Left kidney (tissue), 2 donors: ENCODE data around the gene TCF19. TPM values are rescaled to one million over a fixed set of nuclear protein-coding genes. Genes with fewer than 3 reads are reported as not detected.

Experiments
- DNase-seq: peaks from one replicate; pipeline ENCODE4 v3.0.0-alpha.2; 2013
- polyA plus RNA-seq: library from polyadenylated mRNA; unstranded; fragments of 120-200 nt; gene quantifications from one replicate; pipeline ENCODE4 v1.2.1, GENCODE V29; 2013; ENCODE audit not compliant: insufficient read length

The TCF19 gene
- polyA plus RNA-seq, 1 donor, result 23.4 TPM

DNA sequence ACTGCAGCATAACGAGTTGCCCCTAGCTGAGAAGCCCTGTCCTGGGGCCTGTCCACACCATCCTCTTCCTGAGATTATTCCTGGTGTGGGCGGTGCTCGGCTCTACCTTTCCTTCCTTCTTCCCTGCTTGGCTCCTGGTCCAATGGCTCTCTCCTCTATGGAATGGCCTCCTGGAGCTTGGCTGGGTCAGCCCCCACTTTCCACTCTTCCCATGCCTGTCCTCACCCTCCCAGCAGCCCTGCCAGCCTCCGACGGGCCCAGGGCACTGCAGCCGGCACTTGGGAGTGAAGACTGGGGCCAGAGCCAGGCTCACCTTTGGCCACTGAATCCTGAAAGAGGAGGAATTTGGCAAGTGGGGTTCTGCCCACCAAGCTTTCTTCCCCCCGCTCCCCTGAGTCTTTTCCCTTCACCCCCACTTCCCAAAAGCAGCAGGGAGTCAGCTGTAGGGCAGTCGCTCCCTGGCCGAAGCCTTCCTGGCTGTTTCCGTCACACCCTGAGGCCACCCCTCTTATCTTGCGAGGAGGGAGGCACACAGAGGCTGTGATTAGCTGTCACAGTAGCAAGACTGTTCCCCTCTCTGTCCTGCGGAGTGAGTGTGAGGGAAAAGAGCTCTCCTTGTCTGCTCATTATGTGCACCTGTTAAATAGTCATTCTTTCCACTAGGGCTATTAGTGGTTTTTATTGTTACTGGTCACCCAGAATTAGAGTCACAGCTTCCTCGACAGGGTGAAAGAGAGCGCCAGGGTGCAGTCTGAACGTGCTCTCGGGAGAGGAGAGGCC lies 31.8 kb upstream of the TCF19 start:
- no peak for DNase-seq

DNA sequence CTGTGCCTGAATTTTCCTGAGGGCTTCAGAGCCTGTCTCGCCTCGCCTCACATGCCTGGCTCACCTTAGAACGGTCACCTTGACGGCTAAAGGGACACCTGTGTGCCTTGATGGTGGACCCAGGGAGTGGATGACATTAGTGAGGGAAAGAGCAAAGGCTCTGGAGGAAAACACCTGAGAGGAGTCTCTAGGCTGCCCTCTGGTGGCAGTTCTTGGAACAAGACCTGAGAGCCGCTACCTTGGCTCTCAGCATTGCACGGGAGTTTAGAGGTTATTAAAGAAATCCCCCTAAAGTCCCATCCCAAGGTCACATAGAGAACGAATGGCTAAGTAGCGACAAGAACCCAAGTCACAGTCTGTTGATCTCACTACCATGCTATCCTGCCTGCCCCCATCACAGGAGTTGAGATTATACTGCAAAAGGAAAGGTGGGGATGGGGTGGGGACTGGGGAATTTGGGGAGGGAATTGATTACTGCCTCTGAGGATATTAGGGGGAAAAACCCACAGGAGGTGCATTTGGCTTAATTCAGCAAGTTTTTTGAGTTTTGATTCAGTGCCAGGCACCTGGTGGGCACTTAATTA lies 30.2 kb upstream of the TCF19 start:
- DNase-seq, result peak; percentile 52

DNA sequence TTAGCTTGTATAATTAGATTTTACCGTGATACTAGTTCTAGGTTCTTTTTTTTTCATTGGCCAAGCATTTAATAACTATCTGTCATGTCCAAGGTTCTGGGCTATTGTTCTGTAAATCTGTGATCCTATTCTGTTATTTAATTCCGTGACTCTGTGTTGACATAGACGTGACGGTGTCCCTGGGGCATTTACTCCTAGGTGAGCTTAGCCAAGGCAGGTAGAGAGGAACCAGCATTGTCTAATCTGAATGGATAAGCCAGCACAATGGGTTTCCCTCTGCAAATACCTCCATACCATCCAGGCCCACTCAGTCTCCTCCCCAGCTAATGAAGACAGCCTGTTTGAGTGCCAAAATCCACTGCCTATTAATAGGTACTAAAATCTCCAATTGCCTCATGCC lies 29.3 kb upstream of the TCF19 start:
- no peak for DNase-seq

DNA sequence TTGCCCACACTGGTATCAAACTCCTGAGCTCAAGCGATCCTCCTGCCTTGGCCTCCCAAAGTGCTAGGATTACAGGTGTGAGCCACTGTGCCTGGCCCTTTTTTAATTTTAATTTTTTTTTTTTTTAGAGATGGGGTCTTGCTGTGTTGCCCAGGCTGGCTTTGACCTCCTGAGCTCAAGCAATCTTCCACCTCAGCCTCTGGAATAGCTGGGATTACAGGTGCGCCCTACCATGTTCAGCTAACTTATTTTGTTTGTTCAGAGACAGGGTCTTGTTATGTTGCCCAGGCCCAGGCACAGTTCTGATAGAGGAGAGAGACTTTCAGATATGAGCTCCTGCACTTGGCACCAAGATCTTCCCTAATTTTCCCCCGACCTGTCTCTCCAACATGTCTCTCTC lies 27.6 kb upstream of the TCF19 start:
- DNase-seq, result no peak

DNA sequence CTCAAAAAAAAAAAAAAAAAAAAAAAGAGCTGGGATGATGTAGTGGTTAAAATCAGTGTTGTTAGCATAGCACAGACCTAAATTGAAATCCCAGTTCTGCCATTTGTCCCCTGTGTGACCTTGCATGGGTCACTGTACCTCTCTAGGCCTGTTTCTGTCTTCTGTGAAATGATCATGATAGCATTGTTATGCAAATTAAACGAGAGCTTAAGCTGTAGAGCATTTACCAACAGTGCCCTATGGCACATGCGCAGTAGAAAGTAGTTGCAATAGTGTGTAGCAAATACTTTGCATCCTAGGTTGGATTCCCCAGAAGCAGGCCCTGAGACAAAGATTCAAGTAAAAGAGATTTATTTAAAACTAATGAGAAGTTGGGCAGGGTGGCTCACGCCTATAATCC lies 26.8 kb upstream of the TCF19 start:
- no peak for DNase-seq

DNA sequence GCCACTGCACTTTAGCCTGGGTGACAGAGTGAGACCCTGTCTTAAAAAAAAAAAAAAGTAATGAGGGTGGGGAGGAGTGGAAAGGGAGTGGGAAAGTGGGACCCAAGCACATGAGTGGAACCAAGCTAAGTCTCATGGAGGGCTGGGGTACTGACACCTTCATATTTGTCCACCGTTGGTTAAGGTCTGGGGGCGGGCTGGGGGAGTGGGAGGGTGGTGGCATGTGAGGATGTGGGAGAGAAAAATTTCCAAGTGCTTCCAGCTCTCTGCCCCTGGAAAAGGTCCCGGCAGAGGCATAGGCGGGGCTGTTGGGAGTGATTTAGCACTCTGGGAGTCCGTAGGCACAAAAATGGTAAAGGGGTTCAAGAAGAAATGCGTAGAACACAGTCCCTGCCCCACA lies 25.6 kb upstream of the TCF19 start:
- DNase-seq, result no peak

DNA sequence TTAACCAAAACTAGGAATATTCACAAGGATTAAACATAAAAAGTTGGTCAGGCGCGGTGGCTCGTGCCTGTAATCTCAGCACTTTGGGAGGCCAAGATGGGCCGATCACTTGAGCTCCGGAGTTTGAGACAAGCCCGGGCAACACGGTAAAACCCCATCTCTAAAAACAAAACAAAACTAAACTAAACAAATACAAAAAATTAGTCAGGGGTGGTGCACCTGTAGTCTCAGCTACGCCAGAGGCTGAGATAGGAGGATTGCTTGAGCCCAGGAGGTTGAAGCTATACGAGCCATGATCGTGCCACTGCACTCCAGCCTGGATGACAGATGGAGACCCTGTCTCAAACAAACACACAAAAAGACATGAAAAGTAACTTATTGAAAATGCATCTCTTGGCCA lies 22.7 kb upstream of the TCF19 start:
- no peak for DNase-seq

DNA sequence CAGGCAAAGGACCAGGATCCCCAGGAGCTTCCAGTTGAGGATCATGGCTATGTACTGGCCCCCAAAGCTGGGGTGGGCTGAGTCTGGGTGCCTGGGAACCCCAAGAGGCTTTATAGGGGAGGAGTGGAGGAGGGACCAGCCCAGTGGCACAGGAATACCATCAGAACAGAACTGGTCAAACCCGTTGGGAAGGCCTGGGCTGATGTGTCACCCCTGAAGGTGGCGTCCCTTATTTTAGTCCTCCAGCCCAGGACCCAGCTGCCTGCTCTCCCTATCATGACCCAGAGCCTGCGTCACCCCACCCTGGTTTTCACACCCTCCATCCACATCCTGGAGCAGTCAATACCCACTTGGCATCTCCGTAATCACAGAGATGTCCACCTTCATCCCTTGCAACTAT lies 19.4 kb upstream of the TCF19 start, which contains the start of gene PSORS1C2:
PSORS1C2 (minus strand) TSS at position 85 of the 400 bp plus-strand sequence; CDS start at position 45, 40 bp downstream.
- DNase-seq, result no peak

DNA sequence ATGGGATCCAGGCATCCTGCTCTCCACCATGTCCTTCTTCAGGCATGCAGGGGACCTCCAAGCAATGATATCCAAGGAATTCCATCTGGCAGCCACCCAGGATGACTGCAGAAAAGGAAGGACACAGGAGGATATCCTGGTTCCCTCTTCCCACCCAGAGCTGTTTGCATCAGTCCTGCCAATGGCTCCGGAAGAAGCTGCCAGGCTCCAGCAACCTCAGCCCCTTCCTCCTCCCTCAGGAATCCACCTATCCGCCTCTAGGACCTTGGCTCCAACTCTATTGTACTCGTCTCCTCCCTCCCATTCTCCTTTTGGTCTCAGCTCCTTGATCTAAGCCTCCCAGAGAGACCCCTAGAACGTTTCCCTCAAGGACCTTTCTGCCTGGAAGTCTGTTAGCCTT lies 18.8 kb upstream of the TCF19 start:
- no peak for DNase-seq

DNA sequence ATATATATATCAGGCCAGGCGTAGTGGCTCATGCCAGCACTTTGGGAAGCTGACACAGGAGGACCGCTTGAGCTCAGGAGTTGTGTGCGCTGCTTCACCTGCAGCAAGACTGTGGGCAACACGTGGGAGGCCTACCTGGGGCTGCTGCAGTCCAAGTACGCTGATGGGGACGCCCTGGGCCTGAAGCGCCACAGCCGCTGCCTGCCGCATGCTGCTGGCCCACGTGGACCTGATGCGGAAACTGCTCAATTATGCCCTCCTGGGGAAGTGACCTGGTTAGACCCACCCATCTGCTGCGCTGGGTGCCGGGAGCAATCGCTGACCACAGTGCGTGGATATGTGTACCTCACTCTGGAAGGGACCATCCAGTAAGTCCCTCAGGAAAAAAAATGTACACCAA lies 17.7 kb upstream of the TCF19 start:
- DNase-seq, result no peak

DNA sequence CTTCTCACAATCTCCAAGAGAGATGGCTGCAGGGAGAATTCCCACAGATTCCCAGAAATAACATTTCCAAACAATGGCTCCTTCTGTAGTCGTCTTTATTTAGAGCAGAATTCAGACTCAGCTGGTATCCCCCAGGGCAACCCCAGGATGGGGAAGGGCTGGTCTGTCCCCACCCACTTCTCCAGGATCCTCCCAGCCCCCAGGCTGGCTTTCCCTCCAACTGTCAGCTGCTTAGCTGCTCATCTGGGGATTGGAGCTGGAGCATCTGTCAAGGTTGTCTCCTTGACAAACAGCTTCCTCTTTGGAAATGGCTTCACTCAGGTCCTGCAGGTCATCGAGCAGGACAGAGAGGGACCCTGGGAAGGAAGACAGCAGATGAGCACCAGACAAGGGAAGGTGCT lies 16.0 kb upstream of the TCF19 start:
- DNase-seq, result no peak

DNA sequence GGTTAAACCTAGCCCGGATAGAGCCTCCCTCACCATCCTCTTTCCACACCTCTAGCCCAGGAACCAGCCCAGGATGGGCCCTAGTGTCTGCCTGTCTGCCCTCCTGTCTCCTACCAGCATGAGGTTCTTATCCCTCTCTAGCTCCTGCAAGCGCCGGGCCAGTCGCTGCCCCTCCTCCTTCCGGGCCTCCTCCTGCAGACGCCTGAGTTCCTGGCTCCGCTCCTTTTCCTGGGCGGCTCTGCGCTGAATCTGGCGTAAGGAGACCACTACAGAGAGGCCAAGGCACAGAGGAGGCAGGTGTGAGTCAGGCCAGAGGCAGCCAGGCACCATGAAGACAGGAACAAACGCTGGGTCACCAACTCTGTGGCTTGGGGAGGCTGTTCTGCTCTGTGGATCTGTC lies 15.2 kb upstream of the TCF19 start:
- no peak for DNase-seq

DNA sequence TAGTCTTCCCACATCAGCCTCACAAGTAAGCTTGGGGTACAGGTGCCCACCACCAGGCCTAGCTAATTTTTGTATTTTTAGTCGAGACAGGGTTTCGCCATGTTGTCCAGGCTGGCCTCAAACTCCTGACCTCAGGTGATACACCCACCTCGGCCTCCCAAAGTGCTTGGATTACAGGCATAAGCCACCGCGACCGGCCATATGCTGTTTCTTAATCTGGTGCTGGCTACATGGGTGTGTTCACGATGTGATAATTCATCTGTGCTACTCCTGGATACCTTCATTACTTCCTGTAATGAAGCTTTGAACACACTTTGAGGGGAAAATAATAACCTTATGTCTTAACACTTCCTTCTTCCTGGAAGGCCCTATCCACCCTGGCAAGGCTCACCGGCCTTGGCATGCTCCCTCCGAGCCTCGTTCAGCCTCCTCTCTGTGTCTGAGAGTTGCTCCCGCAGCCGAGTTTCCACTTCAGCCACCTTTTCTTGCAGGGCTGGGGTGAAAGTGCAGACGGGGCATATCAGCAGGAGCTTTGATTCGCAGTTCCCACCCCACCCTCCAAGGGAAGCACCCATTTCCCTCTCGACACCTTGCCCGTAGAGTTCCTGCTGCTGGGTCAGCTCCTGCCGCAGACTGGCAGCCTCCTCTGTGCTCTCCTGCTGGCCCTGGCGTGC lies 14.0 kb upstream of the TCF19 start:
- DNase-seq, result no peak

DNA sequence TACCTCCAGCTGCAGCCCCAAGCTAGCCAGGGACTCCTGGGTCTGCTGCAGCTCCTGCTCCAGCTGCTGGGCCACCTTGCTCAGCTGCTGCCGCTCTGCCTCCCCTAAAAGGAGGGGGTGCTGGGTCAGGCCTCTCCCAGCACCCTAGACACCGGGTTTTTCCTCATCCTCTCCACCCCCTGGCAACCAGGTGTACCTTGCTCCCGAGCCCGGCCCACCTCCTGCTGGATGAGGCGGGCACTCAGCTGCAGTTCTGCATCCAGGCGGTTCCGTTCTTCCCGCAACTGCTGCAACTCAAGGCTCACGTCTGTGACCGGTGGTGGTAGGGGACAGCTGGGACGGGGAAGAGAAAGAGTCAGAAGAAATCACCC lies 13.4 kb upstream of the TCF19 start:
- no peak for DNase-seq

DNA sequence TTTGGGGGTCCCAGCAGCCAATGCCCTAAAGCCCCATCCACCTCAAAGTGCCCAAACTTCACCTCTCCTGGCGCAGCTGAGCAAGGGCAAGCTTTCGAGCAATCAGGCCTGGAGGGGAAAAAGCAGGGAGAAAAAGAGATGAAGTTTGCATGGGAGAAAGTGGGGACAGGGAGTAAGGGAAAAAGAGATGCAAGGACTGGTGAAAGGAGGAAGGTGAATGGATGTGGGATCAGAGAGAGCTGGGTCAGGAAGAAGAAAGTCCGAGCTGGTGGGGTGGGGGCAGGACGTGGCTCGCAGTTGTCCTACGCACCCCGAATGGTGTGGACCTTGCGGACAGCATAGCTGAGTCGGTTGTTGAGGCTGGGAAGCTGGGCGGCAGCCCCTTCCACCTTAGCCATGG lies 13.0 kb upstream of the TCF19 start:
- no peak for DNase-seq

DNA sequence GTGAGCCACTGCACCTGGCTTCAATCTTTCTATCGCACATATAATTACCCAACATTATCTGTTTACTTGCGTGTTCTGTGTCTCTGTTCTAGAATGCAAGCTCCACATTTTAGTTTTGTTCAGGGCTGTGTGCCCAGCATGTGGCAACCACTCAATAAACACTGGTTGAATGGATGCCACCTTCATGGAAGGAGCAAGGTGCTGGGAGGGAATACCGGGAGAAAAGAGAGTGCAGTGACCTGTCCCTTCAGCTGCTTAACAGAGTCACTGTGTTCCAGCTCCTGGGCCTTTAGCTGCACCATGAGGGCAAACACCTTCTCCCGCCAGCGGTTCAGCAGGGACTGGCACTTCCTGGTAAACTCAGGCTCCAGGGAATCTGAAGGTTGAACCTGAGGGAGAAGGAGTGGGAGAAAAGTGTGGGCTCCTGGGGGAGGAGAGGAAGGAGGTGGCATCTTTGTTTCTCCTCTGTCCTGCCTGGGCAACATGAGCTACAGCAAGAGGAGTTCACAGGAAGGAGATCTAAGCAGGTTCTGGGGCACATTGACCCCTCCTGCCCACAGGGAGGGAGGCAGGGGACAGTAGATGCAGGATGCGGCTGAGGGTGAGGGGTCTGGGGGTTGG lies 8.5 kb upstream of the TCF19 start:
- DNase-seq, result no peak

DNA sequence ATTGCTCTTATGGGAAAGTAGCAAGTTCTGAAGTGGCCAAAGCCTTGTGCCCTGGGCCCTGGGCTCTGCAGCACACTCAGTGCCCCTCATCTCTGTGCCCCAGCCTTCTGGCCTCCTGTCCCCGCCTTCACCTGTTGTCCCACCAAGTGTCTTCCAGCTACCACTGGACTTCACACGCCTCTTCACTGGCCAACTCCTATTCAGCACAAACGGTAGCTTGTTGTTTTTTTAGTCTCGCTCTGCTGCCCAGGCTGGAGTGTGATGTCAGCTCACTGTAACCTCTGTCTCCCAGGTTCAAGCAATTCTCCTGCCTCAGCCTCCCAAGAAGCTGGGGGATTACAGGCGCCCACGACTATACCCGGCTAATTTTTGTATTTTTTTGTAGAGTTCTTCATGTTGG lies 5.6 kb upstream of the TCF19 start:
- no peak for DNase-seq

DNA sequence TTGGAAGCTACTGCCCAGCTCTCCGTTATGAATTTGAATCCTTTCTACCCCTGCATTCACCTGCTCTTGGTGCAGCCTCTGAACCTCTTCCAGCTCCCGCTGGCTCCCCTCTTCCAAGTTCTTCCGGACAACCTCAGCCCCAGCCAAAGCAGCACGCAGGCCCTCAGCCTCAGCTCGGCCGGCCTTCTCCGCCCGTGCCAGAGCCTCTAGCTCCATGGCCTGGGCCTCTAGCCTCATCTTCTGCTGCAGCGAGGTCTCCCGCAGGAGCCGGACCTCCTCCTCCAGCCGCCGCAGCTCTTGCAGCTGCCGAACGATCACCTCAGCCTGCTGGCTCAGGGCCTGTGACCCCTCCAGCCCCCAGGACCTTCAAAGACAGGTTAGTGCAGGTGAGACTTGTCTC lies 4.0 kb upstream of the TCF19 start:
- no peak for DNase-seq

DNA sequence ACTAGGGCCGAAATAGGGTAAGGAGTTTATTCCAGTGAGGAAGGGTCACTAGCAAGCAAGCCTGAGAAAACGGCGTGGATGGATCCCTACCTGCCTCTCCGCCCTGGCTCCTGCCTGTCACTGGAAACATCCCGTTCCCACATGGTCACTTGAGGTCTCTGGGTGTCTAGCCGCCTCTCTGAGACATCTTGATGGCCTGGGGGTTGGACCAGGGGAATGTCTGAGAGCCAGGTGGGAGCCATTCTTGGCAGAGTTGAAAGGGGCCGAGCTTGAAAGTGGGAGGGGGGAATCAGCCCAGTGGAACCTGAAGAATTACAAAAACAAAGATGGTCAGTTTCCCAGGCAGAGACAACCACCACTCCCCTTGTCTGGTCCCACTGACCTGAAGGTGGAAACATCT lies 1.7 kb upstream of the TCF19 start:
- no peak for DNase-seq

DNA sequence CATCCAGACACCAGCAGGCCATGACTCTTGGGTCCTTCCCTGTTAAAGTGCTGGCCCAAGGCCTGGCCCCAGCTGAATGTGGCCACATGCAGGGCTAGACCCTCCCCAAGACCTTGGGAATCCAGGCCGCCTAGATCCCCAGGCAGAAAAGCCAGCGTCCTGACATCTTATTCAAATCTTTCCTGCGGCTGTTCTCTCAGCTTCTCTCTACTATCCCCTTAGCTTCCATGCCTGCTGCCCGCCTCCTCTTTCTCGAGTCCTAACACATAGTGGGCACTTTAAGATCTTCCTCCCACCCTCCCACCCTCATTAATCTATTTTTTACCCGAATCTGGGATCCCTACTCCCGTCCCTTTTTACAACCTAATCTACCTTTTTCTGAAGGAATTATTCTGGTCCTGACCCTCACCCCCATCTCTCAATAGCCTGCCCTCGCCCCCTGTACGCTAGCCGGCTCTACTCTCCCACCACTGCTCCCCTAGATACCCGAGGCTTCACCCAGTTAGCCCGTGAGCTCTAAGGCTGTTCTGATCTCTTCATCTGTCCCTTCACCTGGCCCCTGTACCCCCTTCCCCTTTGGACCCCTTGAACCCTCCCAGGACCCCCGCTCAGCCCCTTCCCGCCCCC lies 763 bp upstream of the TCF19 start, which contains the start of gene CCHCR1:
CCHCR1 (minus strand) TSS at position 290 of the 627 bp plus-strand sequence; CDS start at position 88, 202 bp downstream.
- DNase-seq, result no peak

DNA sequence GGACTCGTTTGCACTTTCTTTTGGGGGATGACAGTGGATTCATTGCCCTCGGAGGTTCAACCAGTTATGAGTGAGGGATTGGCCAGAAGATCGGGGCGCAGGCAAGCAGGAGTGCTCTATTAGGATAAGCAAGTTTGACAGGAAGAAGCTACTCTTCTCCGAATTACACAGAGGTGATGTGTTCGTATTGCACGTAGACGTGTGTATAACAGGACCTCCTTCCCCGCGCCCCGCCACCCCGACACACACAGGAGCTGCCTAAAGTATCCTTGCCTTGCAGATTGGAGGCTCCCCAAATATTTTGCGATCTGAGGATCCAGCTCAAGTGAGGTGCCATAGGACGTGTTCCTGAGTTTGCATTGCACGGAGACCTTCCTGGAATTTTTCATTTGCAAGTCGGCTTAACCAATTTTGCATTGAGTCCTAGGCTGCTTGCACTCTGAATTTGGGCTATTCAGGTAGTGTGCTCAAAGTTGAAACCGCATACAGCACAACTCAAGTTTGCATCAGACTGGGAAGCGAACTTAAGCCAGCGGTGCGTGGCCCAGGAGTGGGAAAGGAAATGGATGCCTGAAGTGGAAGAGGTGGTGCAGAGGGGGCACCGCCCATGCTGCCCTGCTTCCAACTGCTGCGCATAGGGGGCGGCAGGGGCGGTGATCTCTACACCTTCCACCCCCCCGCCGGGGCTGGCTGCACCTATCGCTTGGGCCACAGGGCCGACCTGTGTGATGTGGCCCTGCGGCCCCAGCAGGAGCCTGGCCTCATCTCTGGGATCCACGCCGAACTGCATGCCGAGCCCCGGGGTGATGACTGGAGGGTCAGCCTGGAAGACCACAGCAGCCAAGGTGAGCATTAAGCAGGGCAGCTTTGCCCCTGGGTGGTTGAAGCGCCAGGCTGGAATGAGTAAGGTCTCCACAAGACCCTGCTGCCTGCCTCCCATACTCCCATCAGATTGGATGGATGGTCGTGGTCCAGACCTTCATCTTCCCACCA lies 770 bp downstream of the TCF19 start:
- DNase-seq, result no peak
